ENCODE results near the gene TLCD2. TPM values are rescaled to one million over a fixed set of nuclear protein-coding genes. Genes with fewer than 3 reads are reported as not detected.

TLCD2 gene
- total and polyA plus RNA-seq, 2 of the 13 experiments (the other 11 are each of a cell fraction or from before 2014, with no cell fraction given) = 0.90 to 1.1 TPM

DNA sequence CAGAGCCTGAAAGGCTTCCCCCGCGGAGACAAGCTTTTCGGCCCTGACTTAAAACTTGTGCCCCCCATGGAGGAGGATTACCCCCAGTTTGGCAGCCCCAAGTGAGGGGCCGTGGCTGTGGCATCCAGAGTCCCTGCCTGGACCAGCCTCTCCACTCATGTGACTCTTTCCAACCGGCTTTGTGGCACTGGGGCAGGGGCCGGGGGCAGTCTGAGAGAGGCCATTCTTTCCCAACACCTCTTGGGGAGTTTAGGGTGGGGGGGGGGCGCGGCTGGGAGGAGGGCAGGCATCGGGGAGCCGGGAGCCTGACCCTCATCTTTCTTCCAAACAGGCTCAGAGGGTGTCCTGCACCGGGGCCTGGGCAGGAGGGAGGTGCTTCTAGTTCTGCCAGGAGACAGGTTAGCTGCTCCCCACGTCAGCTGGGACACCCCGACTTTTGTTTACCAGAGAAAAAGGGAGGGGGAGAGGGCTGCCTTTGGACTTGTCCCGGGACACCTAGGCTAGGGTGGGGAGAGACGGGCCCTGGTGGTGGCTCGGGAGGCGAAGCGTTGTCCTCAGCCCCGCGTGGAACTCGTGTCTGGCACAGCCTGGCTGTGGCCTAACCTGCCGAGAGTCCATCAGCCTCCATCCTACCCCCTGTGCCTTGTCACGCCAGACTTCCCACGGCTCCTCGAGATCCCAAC, 44.4 kb upstream of the TLCD2 start:
- H3K27ac ChIP-seq (ENCODE audit: extremely low read length, insufficient read depth, low read length) = peak overlapping the region; percentile 35
- no peak for FAIRE-seq
- no peak for TF ChIP-seq YEATS2 (CRISPR knock-in tag; IDR thresholded peaks at IDR 0.05; ENCODE audit: borderline replicate concordance)
- TF ChIP-seq MIER3 (CRISPR knock-in tag; IDR thresholded peaks at IDR 0.05; ENCODE audit: borderline replicate concordance) = no peak
- TF ChIP-seq ZNF790 (CRISPR knock-in tag; IDR thresholded peaks at IDR 0.05; ENCODE audit: borderline replicate concordance) = no peak
- TF ChIP-seq GTF3A (CRISPR knock-in tag; conservative IDR thresholded peaks at IDR 0.05) = no peak
- no peak for TF ChIP-seq KDM1A (CRISPR knock-in tag; IDR thresholded peaks at IDR 0.05)
- TF ChIP-seq ZNF10 (CRISPR knock-in tag; IDR thresholded peaks at IDR 0.05; ENCODE audit: borderline replicate concordance, low read depth) = no peak
- no peak for TF ChIP-seq ATM (IDR thresholded peaks at IDR 0.05; ENCODE audit: borderline replicate concordance)
- TF ChIP-seq ZNF292 (CRISPR knock-in tag; IDR thresholded peaks at IDR 0.05; ENCODE audit: borderline replicate concordance, low read depth) = no peak
- TF ChIP-seq ZNF333 (CRISPR knock-in tag; IDR thresholded peaks at IDR 0.05; ENCODE audit: borderline replicate concordance) = 0 out of 2 replicates have a peak, but pooled peaks have one; percentile 50
- no peak for TF ChIP-seq STAG1 (CRISPR knock-in tag; IDR thresholded peaks at IDR 0.05)
- no peak for TF ChIP-seq JUNB (CRISPR knock-in tag; IDR thresholded peaks at IDR 0.05; ENCODE audit: borderline replicate concordance)
- no peak for TF ChIP-seq ZMYM2 (CRISPR knock-in tag; IDR thresholded peaks at IDR 0.05)
- no peak for TF ChIP-seq EHMT2 (IDR thresholded peaks at IDR 0.05; ENCODE audit: borderline replicate concordance, low read depth, low read length)
- TF ChIP-seq, protein P1, sequence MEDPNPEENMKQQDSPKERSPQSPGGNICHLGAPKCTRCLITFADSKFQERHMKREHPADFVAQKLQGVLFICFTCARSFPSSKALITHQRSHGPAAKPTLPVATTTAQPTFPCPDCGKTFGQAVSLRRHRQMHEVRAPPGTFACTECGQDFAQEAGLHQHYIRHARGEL (CRISPR knock-in tag; IDR thresholded peaks at IDR 0.05) = no peak
- TF ChIP-seq ZNF672 (CRISPR knock-in tag; IDR thresholded peaks at IDR 0.05) = no peak
- peak; percentile 10 for TF ChIP-seq PTBP1 (IDR thresholded peaks at IDR 0.05; ENCODE audit: low read depth, low read length, poor library complexity, severe bottlenecking)
- TF ChIP-seq TARDBP (CRISPR knock-in tag; IDR thresholded peaks at IDR 0.05) = no peak
- no peak for TF ChIP-seq NCOA2 (CRISPR knock-in tag; IDR thresholded peaks at IDR 0.05)
- no peak for TF ChIP-seq SP1 (IDR thresholded peaks at IDR 0.05)
- TF ChIP-seq SP1 (CRISPR knock-in tag; IDR thresholded peaks at IDR 0.05) = no peak
- TF ChIP-seq, protein P2, sequence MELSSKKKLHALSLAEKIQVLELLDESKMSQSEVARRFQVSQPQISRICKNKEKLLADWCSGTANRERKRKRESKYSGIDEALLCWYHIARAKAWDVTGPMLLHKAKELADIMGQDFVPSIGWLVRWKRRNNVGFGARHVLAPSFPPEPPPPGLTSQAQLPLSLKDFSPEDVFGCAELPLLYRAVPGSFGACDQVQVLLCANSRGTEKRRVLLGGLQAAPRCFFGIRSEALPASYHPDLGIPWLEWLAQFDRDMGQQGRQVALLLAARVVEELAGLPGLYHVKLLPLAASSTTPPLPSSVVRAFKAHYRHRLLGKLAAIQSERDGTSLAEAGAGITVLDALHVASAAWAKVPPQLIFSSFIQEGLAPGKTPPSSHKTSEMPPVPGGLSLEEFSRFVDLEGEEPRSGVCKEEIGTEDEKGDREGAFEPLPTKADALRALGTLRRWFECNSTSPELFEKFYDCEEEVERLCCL (CRISPR knock-in tag; IDR thresholded peaks at IDR 0.05; ENCODE audit: borderline replicate concordance) = no peak
- TF ChIP-seq, protein P3, sequence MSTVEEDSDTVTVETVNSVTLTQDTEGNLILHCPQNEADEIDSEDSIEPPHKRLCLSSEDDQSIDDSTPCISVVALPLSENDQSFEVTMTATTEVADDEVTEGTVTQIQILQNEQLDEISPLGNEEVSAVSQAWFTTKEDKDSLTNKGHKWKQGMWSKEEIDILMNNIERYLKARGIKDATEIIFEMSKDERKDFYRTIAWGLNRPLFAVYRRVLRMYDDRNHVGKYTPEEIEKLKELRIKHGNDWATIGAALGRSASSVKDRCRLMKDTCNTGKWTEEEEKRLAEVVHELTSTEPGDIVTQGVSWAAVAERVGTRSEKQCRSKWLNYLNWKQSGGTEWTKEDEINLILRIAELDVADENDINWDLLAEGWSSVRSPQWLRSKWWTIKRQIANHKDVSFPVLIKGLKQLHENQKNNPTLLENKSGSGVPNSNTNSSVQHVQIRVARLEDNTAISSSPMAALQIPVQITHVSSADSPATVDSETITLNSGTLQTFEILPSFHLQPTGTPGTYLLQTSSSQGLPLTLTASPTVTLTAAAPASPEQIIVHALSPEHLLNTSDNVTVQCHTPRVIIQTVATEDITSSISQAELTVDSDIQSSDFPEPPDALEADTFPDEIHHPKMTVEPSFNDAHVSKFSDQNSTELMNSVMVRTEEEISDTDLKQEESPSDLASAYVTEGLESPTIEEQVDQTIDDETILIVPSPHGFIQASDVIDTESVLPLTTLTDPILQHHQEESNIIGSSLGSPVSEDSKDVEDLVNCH (CRISPR knock-in tag; IDR thresholded peaks at IDR 0.05) = no peak
- TF ChIP-seq TGIF2 (CRISPR knock-in tag; IDR thresholded peaks at IDR 0.05) = no peak

More for the DNA sequence above, 44.4 kb upstream of the TLCD2 start:
- Histone ChIP-seq H3K4me2 (ENCODE audit: low read depth, low read length) (peak overlapping the region; percentile 27; the same call in 1 of the 2 replicates), H3K27me3 (ENCODE audit: control insufficient read depth in 1 of 2, insufficient read depth in 2 of 2, low read length in 2 of 2) (no peaks in the 10 kb centered on the region), H3K9me3 (ENCODE audit: low read length) (no peaks in the 10 kb centered on the region), H3K4me3 (replicated peaks in 1 of 3; ENCODE audit: insufficient read depth in 1 of 3, low read depth in 2 of 3, low read length in 3 of 3) (no peak overlapping the region), H3K36me3 (replicated peaks in 1 of 2; ENCODE audit: control insufficient read depth in 1 of 2, insufficient read depth in 2 of 2, low read length in 2 of 2) (peaks cover 3 to 12% of the 10 kb centered on the region in 2 experiments; a peak in 3 of 5 replicates), H3K9ac (ENCODE audit: insufficient read depth, low read depth, low read length) (no peak overlapping the region), H3K79me2 (ENCODE audit: insufficient read depth, low read length) (no peaks in the 10 kb centered on the region), H3K4me1 (ENCODE audit: insufficient read depth, low read length) (peaks cover 43% of the 10 kb centered on the region), H4K20me1 (ENCODE audit: insufficient read depth, low read length) (peaks cover 12% of the 10 kb centered on the region; the same call in 1 of the 2 replicates), H2AFZ (ENCODE audit: low read length) (no peak overlapping the region)
- no peak for DNase-seq (ENCODE audit: low spot score)
- 59% methylated on average over 10 of the region's 25 CpGs for WGBS (ENCODE audit: low lambda C conversion rate)
- ChIA-PET CTCF (ENCODE audit: low intra/inter-chr PET ratio, low total read pairs) (no interaction called here), POLR2A (interaction anchor here (0.6 to 16.4 kb wide), 7 partner anchors 9 to 33 kb away, joined by 3 to 299 read pairs (median 92); partner anchors contain the start of genes SERPINF1, SERPINF2 and WDR81)
- peak; percentile 53 for ATAC-seq
- in situ Hi-C loops (cut with HindIII; ENCODE audit: extremely low pct_ligation_motif_present, low pct_unique_long_range_greater_than_20kb) (no loop called here), intact Hi-C loops (cut with micrococcal nuclease; ENCODE audit: unreplicated experiment) (no loop called here)
- BruUV-seq (replicated peaks) = TSS peak; percentile 61

Measured in HepG2 (cell line).